ENCODE data around the gene WNT6.
"Not testable (repeated sequence)": the region's sequence is repeated elsewhere in the genome, so short reads cannot be mapped to it uniquely, and the experiment has no call there.

Gene WNT6

DNA sequence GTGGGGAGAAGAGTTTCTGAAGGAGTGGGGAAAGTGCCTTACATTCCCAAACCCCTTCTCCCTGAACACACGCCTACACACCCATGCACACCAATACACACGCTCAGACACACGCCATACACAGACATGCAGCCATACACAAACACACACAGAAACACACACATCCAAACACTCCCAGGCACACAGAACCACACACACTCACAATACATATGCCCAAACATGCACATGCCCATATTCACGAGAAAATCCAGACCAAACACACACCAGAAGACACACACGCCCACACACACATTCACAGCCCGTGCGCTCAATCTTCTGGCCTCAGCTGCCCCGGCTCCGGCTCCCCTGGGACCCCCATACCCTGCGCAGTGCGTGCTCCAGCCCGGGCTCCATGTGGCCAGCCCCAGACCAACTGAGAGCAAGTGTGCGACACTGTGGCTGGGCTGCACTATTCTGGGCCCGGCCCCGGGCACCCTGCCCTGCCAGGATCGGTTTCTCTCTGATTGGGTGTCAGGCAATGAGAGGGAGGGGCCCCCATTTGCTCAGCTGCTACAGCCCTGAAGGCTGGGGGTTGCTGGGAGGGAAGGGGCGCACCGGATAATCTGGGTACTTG is 28.1 kb upstream of the WNT6 start, which contains the start of gene PRKAG3:
Gene PRKAG3 (minus strand): TSS at position 426 of the 613 bp plus-strand sequence.
- DNase-seq = no peak

DNA sequence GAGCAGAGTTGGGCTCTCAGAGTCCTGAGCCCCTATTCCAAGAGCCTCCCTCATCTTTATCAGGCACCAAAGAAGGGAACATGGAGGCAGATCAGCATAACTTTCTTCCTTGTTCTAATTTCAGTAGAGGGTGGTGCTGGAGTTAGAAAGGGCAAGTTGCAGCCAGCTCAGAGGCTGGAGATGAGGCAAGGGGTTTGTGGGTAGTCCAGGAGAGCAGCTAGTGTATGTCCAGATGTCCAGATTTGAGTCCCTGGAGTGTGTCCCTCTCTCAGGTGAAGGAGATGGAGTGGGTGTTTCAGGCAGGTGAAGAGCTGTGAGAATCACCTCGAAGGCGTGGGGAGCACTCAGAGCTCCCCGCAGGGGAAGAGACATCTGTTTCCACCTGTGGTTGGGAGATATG is 27.5 kb upstream of the WNT6 start:
- DNase-seq = no peak

DNA sequence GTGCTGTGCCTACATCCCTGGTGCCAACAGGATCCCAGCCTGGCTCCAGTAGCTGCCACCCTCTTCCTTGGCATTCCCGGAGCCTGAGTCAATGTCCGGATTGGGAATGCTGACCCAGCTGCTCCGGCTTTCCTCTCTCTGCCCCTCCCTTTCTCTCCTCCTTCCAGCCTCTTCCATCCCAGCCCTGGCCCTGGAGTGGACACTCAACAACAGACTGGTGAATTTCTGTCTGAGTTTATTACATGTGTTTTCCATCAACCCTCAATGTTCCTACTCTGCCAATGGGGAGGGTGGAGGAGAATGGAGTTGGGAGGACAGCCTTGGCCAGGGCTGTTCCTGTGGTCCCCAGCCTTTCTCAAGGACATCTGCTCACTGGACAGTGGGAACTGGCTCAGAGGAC is 27.1 kb upstream of the WNT6 start:
- DNase-seq = no peak

DNA sequence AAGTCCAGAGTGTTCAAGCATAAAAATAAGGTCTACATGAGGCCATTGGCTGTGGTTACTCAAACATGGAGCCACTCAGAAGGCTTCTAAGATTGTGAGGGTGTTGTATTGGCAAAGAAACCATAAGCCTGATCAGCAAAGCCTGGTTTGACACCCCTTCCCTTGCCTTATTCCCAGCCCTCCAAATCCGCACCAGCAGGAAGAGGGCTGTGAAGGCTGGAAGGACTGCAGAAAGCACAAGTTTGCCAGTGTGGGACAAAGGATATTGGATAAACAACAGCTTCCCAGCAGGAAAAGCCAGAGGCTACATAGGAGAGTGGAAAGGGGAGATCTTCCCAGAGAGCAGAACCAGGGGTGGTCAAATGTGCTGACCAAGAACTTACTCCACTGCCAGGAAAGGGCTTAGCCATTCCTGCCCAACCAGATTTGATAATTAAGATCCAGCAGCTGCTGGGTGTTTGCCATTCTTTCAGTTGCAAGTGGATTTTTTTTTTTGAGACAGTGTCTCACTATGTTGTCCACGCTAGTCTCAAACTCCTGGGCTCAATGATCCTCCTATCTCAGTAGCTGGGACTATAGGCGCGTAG is 26.5 kb upstream of the WNT6 start:
- no peak for DNase-seq

DNA sequence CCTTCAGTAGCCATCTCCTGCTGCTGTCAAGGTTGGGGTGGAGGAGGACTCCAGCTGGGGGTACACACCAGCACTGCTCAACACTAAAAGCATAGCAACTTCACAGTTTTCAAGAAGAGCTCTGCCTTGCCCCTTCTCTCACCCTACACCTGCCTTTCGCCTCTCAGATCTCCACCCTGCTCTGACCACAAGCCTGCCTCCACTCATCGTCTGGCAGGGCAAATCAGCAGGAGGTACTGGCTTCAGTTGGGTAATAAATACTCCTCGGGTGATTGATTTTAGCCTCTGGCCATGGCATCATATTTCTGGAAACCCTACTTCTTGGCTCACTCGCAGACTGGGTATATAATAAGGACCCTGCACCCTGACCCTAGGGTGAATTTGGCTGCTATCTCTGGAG is 24.9 kb upstream of the WNT6 start:
- DNase-seq = no peak

DNA sequence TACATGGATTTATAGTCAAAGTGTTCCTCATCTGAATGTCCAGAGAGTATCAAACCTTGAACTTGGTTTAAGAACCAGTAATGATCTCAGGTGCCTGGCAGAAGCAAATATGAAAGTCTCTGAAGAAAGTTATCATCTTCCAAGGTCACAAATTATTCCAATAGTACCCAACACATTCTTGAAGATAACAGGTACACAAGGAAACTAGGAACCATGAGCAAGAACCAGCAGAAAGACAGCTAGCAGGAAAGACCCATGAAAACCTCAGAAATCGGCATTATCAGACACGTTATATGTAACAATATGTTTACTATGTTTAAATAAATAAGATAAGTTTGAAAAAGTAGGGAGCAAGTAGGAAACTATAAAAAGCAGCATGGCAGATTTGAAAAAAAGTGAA is 22.1 kb upstream of the WNT6 start:
- no peak for DNase-seq

DNA sequence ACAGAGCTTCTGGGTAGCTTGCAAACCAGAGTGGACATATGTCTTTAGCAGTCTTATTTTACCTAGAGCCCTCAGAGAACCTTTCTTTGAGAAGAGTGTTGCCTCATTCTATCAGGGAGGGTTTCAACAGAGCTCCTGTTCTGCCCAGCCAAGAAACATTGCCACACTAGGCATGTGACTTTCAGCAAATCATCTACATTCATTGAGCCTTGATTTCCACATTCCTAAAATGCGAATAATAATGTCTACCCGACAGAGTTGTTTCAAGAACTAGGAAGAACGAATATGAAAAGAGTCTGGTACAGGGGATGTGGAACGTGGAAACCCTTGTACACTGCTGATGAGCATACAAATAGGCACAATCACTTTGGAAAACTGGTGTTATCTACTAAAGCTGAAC is 20.2 kb upstream of the WNT6 start:
- DNase-seq = no peak

DNA sequence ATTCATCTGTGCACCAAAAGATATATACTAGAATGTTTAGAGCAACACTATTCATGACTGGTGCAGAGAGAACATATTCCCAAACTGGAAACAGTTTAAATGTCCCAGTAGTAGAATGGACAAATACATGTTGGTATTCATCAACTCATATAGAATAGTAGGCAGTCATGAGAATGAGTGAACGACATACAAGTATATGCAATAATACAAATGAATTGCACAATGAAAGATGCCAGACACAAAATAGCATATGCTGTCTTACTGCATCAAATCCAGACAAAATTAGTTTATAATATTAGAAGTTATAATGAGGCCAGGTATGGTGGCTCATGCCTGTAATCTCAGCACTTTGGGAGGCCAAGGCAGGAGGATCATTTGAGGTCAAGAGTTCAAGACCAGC is 19.7 kb upstream of the WNT6 start:
- no peak for DNase-seq

DNA sequence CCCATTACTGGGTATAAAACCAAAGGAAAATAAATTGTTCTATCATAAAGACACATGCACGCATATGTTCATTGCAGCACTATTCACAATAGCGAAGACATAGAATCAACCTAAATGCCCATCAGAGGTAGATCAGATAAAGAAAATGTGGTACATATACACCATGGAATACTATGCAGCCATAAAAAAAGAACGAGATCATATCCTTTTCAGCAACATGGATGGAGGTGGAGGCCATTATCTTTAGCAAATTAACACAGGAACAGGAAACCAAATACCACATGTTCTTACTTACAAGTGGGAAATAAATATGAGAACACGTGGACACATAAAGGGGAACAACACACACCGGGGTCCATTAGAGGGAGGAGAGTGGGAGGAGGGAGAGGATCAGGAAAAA is 15.3 kb upstream of the WNT6 start:
- DNase-seq = not testable (repeated sequence)

DNA sequence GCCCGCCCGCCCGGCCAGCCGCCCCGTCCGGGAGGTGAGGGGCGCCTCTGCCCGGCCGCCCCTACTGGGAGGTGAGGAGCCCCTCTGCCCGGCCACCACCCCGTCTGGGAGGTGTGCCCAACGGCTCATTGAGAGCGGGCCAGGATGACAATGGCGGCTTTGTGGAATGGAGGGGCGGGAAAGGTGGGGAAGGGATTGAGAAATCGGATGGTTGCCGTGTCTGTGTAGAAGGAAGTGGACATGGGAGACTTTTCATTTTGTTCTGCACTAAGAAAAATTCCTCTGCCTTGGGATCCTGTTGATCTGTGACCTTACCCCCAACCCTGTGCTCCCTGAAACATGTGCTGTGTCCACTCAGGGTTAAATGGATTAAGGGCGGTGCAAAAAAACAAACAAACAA is 12.6 kb upstream of the WNT6 start:
- DNase-seq = not testable (repeated sequence)

DNA sequence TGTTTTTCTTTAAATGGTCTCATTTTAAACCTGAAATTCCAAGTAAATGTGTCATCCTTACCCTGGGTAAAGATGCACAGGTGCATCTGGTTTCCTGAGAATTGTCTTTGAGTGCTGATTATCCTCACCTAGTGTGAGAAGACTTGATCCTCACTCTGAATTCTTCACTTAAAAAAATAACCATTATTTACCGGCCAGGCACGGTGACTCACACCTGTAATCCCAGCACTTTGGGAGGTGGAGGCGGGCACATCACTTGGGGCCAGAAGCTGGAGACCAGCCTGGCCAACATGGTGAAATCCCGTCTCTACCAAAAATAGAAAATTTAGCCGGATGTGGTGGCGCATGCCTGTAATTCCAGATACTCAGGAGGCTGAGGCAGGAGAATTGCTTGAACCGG is 9.9 kb upstream of the WNT6 start:
- DNase-seq = no peak

DNA sequence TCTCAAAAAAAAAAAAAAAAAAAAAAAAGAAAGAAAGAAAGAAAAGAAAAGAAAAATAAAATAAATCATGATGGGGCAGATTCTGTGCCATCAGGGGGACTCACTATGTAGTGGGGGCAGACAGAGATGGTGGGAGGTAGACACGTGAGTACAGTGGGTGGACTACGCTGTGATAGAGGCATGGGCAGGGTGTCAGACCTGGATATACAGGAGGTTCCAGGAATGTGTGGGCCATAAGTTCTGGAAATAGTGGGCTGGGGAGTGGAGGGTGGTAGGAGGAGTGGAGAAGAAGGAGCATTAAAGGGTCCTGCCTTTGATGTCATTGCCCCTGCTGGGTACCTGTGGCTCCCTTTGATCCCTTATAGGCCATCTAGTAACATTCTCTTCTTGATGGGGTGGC is 8.8 kb upstream of the WNT6 start:
- DNase-seq = no peak

DNA sequence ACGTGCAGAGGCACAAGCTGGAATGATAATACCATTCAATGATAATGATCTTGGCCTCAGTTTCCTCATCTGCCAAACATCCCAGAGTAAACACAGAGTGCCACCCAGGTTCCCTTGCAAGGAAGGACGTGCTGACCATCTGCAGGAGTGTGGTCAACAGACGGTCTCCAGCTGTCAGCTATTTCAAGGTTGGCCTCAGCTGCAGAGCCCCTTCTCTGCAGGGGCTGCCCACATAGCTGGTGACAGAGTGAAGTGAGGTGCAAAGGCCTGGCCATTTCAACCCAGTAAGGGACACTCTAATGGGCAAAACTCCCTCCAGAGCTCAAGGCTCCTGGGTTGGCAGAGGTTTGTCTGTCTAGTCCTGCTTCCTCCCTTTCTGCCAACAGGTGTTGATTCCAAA is 8.3 kb upstream of the WNT6 start:
- no peak for DNase-seq

DNA sequence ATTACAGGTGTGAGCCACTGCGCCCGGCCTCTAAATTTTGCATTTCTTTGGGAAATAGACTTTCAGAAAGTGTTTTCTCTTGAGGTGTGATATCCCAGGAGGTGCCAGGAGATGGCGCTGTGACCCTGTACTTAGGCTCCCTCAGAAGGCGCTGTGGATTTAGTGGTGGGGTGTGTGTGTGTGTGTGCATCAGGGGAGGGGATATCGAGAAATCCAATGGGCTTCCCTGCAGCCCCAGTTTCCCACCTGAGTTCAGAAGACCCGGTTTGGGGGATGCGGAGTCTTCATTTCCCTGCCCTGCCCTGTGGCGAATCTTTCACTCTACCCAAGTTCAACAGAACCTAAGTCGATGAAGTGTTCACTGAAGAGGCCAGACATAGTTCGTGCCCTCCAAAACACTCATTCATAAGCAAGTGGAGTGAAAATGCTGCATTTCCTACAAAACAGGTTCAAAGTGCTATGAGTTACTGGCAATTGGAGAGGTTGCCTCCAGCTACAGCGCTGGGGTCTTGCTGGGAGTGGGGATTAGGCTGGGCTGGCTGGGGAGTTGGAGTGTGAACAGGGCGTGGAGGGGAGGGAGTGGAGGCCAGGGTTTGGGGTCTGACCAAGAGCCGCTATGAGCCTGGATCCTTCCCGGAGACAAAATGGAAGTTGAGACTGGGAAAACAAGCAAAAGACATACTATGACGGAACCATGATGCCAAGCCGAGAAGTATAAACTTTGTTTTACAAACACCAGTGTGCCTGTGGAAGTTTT is 6.5 kb upstream of the WNT6 start:
- peak; percentile 50 for DNase-seq

DNA sequence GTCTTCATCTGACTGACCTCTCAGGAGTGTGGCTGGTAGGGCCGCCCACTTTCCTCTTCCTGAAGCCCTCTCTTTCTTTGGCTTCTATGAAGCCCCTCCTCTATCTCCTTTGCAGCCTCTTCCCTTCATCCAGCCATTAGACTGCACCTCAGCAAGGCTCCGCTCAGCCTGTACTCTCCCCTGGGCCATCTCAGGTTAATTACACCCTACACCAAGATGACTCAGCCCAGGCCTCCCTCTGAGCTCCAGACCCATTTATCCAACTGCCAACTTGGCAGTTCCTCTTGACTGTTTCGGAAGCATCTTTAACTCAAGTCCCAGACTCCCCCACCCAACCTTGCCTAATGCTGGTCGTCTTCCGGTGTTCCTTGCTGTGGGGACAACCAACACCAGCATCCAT is 5.8 kb upstream of the WNT6 start:
- peak; percentile 22 for DNase-seq

DNA sequence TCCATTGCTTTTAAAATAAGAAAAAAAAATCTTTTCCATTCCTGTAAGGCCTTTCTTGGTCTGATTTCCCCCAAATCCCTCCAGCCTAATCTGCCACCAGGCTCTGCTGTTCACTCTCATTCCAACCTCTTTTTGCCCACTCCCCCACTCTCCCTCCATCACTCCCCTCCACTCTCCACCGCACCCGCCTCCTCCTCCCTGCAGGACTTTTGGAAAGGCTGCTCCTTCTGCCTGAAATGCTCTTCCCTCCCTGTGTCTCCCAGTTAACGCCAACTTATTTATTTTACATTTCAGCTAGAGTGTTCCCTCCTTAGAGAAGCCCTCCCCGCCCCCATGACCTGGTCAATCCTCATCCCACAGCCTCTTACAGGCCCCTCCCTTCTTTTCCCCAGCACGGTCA is 4.7 kb upstream of the WNT6 start:
- DNase-seq = no peak

DNA sequence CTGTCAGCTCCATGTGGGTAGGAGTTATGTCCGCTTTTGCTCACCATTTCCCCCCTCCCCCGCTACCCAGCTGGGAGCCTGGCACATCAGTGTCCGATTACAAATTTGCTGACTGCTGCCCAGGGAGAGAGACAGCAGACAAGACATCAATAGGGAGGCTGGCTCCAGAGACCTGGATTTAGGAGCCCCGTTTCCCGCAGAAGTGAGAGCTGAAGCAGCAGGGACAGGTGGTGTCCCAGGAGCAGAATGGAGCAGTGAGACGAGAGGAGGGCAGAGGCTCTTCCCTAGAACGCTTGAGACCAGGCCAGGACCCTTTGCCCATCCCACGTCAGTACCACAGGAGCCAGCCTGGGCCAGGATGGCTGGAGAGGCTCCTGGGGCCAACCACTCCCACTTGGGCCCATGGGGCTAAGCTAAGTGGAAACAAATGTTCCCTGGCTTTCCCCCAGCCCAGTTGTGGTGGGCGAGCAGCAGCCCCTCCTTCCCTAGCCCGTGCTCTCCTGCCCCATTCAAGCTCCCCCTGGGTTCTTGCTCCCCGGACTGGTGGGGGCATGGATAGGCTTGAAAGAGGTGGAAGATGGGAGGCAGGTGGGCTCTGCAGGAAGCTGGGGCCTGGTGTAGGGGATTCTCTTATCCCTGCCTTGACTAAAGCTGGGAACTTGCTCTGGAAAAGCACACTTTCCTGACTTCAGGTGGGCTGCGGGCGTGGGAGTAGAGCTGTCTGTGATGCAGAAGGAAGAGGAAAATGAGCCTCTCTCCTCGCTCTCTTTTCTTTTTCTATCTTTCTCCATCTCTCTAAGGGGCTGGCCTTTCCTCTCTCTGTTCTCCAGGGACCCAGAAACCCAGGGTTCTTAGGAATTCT is 4.1 kb upstream of the WNT6 start:
- no peak for DNase-seq

DNA sequence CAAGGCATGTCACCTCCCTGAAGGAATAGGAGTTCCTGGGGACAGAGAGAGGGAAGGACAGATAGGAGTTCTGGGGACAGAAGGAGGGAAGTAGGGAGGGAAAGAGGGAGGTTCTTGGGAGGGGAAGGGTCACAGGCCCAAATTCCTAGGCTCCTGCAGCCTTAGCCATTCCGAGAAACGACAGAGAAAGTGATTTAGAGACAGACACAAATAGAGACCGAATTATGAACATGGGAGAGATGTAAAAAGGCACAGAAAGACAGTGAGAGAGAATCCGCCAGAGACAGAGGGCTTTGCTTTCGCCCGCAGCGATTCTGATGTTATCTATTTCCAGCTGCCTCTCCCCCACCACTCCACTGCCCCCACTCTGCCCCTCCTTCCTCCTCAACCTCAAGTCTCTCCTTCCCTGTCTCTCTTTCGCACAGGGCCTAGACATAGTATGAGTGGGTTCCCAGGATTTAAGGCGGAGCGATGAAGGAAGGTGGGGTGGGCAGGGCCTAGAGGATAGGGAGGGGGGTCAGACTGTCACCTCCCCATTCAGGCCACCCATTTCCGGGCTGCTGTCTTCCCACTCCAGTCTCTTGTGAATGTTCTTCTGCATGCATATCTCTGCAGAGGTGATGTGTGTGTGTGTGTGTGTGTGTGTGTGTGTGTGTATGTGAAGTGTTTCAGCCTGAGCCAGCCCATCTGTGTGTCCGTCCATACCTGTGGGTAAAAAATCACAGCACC is 3.3 kb upstream of the WNT6 start:
- no peak for DNase-seq

DNA sequence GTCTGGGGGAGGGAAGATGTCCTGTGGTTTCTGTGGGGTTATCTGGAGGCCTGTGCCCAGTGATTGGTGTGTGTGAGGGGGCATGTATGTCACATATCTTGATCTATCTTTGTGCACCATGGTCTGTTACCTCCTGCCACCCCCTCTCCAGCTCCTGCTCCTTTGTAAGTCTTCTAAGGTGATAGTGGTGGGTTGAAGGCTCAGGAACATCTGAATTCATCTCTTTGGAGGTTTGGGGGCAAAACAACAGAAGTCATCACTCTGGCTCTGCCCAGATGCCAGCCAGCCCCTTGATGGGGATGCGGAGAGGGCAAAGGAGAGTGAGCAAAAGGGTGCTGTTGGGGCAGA is 2.7 kb upstream of the WNT6 start:
- DNase-seq = no peak

DNA sequence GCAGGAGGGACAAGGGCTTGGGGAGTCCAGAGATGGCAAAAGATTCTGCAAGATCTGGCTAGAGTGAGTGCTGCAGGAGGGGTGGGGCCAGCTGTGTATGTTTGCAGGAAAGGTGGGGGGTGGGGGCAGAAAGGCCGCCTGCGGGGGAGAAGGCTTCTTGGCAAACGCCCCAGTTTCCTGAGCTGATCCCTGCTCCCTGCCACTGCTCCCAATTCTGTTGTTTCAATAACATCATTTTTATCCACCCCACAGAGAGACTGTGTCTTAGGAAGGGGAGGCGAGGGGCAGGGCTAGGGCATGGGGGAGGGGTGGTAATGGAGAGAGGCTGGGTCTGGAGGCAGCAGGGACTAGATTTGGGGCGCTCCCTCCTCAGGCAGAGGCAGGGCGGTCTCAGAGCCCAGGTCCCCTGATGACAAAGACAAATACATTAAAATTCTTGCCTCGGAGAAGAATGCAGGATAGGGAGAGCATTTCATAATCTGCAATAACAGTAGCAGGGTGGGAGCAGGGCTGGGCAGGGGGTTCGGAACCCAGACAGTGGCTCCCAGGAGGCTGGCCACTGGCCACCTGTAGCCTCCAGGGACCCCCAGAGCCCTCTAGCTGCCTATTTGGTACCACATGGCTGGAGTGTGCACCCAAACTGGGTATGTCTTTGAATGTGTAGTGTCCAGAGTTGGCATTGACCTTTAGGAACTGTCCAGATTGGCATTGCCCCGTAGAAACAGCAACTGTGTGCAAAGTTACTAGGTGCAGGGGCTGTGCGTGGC is 2.1 kb upstream of the WNT6 start:
- DNase-seq = no peak

DNA sequence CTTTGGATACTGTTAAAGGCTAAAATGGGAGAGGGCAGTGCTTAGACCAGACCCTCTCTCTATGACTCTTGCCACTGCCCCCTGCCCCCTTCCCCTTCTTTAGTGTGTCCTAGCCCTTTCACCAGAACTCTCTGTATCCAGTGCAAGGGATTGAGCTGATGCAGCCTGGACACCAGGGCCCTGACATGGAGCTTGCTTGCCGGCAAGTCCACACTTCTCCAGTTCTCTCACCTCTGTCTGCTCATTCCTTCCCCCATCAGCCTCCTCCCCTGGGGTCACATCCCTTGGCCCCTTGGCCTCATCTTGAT is 1.5 kb upstream of the WNT6 start:
- no peak for DNase-seq

Data from NCI-H1436 (cell line).